GM13977 (cell line): ENCODE results near the gene SOS1.

Experiments used
- DNase-seq: peaks from one replicate; pipeline ENCODE4 v3.0.0; 2012; ENCODE audit warnings: low spot score
- in situ Hi-C: fragments of 300-500 bp; cut with MboI; formaldehyde crosslinking; loops from one replicate; pipeline ENCODE4 v1.12.0; 2022; ENCODE audit warnings: low sequenced_read_pairs, low pct_unique_long_range_greater_than_20kb, mixed read lengths, inconsistent platforms; ENCODE audit not compliant: unreplicated experiment
- TF ChIP-seq, protein P1 (sequence below): IDR thresholded peaks from 2 replicates; pipeline ENCODE4 v1.5.1; 2012; ENCODE audit warnings: mild to moderate bottlenecking, control low read depth; ENCODE audit not compliant: insufficient read depth; ENCODE audit errors: extremely low read depth, missing control alignments

SOS1 gene

DNA sequence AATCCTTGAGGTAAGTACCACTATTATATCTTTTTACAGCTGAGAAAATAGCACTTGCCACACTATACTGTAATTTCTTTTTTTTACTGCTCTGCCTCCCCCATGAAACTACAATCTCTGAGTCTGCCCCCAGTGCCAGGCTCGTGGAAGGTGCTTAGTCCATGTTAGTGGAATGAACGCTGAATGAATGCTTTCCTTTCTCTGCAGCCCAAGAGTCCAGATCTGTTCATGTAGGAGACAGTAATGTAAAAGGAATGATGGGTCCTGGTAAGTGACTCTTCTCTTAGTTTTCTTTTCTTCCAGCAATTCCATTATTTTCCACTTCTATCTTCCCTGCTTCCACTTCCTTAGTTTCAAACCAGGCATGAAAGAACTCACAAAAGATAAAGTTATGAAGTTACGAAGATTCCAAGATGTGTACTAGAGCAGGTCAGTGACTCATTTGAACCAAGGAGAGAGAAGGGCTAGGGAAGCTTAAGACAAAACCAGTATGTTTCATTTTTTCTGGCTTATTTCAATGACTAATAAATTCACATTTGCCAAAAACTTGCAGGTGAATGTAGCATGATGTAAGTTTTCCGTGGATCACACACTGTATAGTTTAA lies 185.2 kb downstream of the SOS1 start:
- DNase-seq: no peak
- TF ChIP-seq, protein P1, sequence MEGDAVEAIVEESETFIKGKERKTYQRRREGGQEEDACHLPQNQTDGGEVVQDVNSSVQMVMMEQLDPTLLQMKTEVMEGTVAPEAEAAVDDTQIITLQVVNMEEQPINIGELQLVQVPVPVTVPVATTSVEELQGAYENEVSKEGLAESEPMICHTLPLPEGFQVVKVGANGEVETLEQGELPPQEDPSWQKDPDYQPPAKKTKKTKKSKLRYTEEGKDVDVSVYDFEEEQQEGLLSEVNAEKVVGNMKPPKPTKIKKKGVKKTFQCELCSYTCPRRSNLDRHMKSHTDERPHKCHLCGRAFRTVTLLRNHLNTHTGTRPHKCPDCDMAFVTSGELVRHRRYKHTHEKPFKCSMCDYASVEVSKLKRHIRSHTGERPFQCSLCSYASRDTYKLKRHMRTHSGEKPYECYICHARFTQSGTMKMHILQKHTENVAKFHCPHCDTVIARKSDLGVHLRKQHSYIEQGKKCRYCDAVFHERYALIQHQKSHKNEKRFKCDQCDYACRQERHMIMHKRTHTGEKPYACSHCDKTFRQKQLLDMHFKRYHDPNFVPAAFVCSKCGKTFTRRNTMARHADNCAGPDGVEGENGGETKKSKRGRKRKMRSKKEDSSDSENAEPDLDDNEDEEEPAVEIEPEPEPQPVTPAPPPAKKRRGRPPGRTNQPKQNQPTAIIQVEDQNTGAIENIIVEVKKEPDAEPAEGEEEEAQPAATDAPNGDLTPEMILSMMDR: no peak
- in situ Hi-C loops: no loop called here

DNA sequence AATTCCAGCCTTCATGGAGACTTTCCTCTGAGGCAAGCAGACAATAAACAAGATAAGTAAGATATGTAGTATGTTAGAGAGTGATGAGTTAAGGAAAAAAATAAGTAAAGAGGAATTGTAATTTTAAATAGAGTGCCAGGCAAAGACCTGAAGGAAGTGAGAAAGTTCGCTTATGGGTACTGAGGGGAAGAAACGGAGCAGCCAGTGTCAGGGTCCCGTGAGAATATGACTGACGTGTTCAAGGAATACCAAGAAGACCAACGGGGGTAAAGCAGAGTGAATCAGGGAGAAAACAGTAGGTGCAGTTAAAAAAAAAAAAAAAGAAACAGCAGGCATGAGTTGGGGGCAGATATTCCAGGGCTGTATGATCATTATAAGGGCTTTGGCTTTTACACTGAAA lies 186.1 kb downstream of the SOS1 start:
- in situ Hi-C loops: no loop called here
- TF ChIP-seq, protein P1: no peak

DNA sequence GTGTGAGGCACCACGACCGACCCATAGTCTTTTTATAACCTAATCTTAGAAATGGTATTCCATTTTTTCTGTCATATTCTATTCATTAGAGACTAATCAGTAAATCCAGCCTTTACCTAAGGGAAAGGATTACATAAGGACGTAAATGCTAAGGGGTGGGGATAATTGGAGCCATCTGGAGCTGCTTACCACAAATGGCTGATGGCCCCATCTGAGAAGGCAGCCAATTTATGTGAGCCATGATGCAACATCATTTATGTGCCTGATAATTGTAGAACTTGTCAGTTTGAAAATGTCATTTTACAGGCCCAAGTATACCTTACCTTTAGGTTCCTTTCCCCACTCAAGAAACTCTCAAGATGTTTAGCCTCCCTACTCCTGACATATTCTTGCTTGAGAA lies 187.2 kb downstream of the SOS1 start:
- no peak for DNase-seq
- TF ChIP-seq, protein P1: no peak

More for the DNA sequence above, 186.1 kb downstream of the SOS1 start:
- no peak for DNase-seq

DNA sequence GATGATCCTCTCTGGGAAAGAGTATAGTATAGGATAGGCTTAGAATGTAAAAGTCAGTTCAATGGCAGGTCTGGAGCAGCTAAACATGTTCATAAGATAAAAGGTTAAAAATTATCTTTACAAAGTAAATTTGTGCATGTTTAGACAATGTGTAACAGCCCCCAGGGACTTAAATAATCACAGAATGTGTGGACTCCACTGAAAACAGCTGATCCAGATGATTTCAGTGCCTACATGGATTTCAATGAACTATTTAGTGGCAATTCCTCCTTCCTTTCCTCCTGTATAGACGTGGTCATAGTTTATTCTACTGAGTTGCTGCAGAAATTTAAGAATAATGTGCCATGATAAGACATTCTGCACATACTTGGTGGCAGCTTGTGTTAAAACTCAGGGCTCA lies 188.3 kb downstream of the SOS1 start:
- no peak for DNase-seq
- in situ Hi-C loops: no loop called here
- TF ChIP-seq, protein P1: no peak

More for the DNA sequence above, 187.2 kb downstream of the SOS1 start:
- in situ Hi-C loops: no loop called here
